Measurements from ENCODE around the gene COL18A1.

The COL18A1 gene

GRCh38 chr21:45379171-45379900 is 25.6 kb upstream of the COL18A1 start:
- no peak for DNase-seq (ENCODE audit: low read depth)
- in situ Hi-C loops (cut with HindIII; ENCODE audit: low sequenced_read_pairs) = no loop called here

GRCh38 chr21:45379901-45380330 is 25.0 kb upstream of the COL18A1 start:
- no peak for TF ChIP-seq CTCF (IDR thresholded peaks at IDR 0.05; ENCODE audit: low read depth, low read length, missing control alignments)
- in situ Hi-C loops (cut with HindIII; ENCODE audit: low sequenced_read_pairs) = no loop called here
- H3K4me3 ChIP-seq (ENCODE audit: low read depth, low read length) = no peak overlapping the region
- DNase-seq (ENCODE audit: low read depth) = no peak

More at GRCh38 chr21:45379171-45379900, 25.6 kb upstream of the COL18A1 start:
- no peak overlapping the region for H3K4me3 ChIP-seq (ENCODE audit: low read depth, low read length)
- TF ChIP-seq CTCF (IDR thresholded peaks at IDR 0.05; ENCODE audit: low read depth, low read length, missing control alignments) = no peak

GRCh38 chr21:45380566-45380965 is 24.4 kb upstream of the COL18A1 start:
- no peak for TF ChIP-seq CTCF (IDR thresholded peaks at IDR 0.05; ENCODE audit: low read depth, low read length, missing control alignments)
- H3K4me3 ChIP-seq (ENCODE audit: low read depth, low read length) = no peak overlapping the region
- in situ Hi-C loops (cut with HindIII; ENCODE audit: low sequenced_read_pairs) = no loop called here
- no peak for DNase-seq (ENCODE audit: low read depth)

GRCh38 chr21:45381036-45381787 is 23.8 kb upstream of the COL18A1 start:
- DNase-seq (ENCODE audit: low read depth) = no peak
- in situ Hi-C loops (cut with HindIII; ENCODE audit: low sequenced_read_pairs) = no loop called here

GRCh38 chr21:45381865-45382696 is 22.9 kb upstream of the COL18A1 start:
- in situ Hi-C loops (cut with HindIII; ENCODE audit: low sequenced_read_pairs) = no loop called here
- no peak for DNase-seq (ENCODE audit: low read depth)
- TF ChIP-seq CTCF (IDR thresholded peaks at IDR 0.05; ENCODE audit: low read depth, low read length, missing control alignments) = no peak
- no peak overlapping the region for H3K4me3 ChIP-seq (ENCODE audit: low read depth, low read length)

More at GRCh38 chr21:45381036-45381787, 23.8 kb upstream of the COL18A1 start:
- TF ChIP-seq CTCF (IDR thresholded peaks at IDR 0.05; ENCODE audit: low read depth, low read length, missing control alignments) = no peak
- no peak overlapping the region for H3K4me3 ChIP-seq (ENCODE audit: low read depth, low read length)

GRCh38 chr21:45382697-45382997 is 22.3 kb upstream of the COL18A1 start:
- TF ChIP-seq CTCF (IDR thresholded peaks at IDR 0.05; ENCODE audit: low read depth, low read length, missing control alignments) = no peak
- in situ Hi-C loops (cut with HindIII; ENCODE audit: low sequenced_read_pairs) = no loop called here
- no peak for DNase-seq (ENCODE audit: low read depth)
- no peak overlapping the region for H3K4me3 ChIP-seq (ENCODE audit: low read depth, low read length)

All from astrocyte of the cerebellum (primary cell).